ENCODE measurements around the gene OBP2B.
"Not testable (repeated sequence)": the region's sequence is repeated elsewhere in the genome, so short reads cannot be mapped to it uniquely, and the experiment has no call there.

The OBP2B gene

DNA sequence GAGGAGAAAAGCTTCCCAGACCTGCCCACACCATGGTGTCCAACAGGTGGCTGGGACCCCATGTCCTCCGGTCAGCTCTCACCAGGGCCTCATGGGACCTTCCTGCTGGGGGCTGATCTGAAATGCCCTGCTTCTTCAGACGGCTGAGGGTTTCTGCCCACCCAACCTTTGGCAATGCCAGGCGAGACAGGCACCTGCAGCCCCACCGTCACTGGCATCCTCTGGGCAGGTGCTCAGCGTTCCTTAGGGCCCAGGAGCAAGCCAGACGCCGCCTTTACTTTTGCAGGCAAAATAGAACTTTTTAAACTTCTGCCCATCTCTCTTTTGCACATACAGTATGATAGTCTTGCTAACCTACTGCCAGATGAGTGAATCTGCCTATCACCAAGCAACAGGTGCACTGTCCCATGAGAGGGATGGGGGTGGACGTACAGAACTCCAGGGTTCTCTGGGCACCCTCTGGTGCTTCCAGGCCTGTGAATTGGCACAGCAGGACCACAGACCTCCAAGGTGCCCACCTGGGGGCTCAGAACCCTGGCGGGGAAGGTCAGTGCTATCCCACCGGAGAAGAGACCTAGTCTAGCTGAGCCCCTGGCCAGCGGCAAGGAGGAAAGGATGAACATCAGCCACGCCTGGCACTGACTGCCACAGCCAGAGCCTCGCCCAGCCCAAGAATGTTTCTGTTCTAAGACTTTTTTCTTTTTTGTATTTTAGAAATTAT lies 7.5 kb downstream of the OBP2B start:
- no peak for ATAC-seq
- no peak for DNase-seq

DNA sequence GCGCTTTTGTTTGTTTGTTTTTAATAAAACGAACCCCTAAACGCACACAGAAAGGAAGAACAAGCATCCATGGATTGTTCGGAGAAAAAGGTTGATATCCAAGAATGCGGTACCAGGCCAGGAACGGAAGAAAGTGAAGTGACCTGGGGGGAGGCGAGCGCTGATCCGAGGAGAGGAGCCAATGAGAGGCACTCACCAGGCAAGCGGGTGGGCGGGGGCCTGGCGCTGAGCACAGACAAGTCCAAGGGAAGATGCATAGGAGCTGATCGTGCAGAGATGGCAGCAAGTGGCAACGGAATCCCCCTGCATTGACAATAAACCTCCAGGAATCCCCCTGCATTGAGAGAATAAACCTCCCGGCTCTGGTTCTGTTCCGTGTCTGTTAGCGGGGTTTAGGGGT lies 8.4 kb downstream of the OBP2B start:
- ATAC-seq (no peak), DNase-seq (no peak)

DNA sequence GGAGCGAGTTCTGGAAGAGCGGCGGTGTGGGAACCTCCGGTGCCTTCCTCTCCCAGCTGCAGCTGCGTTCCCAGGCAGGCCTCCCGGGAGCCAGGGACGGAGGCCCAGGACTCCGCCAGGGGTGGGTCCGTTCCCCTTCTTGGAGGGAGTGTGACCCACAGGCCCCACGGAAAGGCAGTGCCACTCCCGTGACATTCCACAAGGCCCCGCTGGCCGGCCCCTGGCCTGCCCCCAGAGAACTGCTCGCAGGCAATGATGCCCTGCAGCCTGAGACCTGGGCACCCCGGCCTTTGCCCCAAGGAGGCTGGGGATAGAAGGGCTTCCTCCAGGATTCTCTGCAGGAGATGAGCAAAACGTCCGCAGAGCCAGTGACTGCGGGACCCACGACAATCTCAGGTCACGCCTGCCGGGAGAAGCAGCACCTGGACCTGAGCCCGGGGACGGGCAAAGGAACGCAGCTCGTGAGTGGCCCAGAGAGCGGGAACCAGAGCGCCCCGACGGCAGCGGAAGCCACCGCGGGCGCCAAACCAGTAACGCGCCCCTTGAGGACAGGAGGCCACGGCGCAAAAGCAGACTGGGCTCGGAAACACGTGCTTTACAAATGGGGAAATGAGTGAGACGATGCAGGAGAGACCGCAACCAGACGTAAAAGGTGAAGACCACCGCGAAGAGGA lies 9.3 kb downstream of the OBP2B start:
- DNase-seq, result peak; percentile 24
- ATAC-seq, result peak; percentile 37

DNA sequence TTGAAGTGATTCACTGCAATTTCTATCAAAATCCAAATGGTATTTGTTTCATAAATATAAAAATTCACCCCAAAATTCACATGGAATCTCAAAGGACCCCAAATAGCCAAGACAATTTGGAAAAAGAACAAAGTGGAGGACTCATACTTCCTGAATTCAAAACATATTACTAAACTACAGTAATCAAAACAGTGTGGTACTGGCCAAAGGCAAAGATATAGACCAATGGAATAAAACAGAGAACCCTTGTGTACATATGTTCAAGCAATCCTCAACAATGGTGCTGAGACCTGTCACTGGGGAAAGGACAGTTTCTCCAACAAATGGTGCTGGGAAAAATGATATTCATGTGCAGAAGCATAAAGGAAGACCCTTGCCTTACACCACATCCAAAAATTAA lies 14.0 kb downstream of the OBP2B start:
- DNase-seq (no peak), ATAC-seq (no peak)

DNA sequence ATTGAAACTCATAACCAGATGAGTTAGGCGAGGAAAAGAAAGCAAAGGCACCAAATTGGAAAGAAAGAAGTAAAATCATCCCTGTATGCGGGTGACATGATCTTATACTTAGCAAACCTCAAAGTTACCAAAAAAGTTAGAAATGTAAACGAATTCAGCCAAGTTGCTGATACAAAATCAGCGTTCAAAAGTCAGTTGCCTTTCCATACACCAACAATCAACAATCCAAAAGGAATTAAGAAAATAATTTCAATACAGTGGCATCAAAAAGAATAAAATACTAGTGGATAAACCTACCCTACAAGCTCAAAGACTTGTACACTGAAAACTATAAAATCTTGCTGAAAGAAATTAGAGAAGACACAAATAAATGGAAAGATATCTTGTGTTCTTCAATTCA lies 14.5 kb downstream of the OBP2B start:
- DNase-seq (no peak), ATAC-seq (no peak)

DNA sequence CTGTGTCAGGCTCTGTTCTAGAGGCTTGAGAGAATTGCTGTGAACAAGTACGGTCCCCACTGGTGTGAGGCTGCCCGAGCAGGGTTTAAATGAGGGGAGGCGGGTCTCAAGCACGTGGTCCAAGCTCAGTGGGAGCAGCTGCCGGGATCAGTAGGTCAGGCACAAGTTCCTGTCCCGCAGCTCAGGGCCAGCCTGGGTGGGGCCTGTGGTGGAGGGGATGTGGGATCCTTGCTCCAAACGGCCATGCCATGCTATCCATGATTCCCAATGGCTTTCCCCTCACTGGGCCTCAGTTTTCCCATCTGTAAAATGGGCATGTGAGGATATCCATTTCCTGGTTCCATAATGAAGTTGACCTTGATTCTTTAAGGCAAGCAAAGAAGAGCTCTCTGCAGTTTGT lies 17.1 kb downstream of the OBP2B start:
- DNase-seq (no peak), ATAC-seq (no peak)

DNA sequence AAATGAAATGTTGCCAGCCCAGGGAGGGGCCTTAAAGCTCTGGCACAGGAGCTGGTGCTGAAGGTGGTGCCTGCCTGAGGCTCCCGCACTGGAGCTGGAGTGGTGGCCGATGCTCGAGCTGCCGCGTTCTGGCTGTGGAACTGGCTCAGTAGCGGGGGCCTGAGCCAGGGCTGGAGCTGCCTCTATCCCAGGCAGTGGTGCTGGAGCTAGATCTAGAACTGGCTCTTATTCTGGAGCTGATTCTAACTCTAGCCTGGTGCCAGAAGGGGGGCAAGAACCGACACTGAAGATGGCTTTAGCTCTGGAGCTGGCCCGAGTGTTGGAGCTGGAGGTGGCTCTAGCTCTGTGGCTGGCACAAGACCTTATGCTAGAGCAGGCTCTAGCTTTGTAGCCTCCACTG lies 19.2 kb downstream of the OBP2B start:
- no peak for ATAC-seq
- DNase-seq, result no peak

DNA sequence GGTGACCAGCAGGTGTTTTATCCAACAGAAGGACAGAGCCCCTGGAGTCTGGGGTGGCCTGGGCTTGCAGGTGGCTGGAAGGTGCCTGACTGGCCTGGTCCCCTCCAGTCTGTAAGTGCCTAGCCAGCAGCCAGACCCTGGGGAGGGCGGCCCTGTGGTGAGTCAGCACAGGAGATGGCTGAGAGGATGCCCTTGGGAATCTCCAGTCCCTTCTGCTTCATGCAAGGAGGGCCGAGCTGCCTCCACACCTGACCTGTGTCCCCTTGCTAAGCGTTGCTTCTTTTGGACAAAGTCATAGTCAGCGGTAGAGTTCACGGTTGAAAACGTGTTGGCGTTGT lies 20.2 kb downstream of the OBP2B start:
- DNase-seq (no peak), ATAC-seq (no peak)

DNA sequence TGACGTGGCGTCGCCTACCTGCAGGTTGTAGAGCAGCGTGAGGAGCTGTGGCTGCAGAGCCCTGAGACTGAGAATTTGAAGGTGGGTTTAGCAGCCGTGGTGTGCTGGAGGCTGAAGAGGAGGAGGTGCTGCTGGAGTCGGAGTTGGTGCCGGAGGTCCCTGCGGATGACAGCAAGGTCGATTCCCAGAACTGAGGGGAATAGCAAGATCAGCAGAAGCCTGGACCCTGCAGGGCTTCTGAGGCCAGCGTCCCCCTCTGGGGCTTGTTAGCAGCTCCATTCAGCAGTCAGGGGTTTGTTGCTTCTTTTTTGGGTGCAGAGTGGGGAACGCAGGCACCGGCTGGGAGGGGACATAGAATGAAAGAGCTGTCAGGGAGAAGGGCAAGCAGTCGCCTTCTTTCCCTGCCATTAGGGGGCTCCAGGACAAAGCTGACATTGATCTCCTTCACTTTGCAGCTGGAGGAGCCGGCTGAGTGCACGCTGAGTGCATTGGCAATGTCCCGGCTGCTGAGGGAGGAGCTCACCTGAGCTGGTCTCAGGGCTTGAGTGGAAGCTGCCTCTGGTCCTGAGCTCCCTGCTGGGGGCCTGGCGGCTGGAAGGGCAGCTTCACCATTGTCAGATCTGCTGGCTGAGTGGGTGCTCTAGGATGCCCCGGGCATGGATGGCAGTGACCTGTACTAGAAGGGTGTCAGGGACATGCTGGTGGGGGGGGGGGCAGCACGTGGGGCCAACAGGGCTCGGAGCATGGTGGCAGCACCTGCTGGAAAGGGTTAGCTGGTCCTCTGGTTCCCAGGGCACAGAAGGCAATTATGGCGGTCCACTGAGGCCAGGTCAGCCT lies 20.8 kb downstream of the OBP2B start:
- DNase-seq (no peak), ATAC-seq (no peak)

DNA sequence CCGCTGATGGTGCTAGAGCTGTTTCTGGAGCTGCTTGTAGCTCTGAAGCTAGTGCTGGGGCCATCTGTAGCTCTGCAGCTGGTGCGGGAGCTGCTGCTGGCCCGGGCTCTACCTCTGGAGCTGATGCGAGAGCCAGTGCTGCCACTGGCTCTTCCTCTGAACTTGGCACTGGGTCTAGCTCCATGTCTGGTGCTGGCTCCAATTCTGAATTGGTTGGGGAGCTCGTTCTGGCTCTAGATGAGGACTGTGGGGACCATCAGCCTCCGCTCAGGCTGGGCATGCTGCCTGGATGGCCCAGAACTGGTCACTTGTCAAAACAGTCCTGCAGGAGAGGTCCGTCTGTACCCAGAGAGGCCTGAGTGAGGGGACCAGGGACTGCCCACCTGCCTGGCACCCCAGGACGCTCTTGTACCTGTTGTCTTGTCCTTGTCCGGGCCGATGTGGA lies 21.5 kb downstream of the OBP2B start:
- no peak for DNase-seq
- no peak for ATAC-seq

DNA sequence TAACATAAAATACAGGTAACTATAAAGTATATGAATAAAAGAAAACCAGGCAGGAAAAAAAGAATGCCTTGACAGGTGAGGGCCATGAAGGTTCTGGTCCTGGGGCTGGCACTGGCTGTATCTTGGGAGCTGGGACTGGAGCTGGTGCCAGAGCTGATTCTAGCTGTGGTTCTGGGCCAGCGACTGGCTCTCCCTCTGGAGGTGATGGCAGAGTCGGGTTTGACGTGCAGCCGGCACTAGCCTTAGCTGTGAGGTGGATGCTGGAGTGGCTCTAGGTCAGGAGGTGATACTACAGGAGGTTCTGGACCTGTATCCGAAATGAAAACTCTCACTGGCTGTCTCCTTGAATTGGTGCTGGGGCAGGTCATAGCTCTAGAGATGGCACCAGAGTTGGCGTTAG lies 22.3 kb downstream of the OBP2B start:
- ATAC-seq, result no peak

DNA sequence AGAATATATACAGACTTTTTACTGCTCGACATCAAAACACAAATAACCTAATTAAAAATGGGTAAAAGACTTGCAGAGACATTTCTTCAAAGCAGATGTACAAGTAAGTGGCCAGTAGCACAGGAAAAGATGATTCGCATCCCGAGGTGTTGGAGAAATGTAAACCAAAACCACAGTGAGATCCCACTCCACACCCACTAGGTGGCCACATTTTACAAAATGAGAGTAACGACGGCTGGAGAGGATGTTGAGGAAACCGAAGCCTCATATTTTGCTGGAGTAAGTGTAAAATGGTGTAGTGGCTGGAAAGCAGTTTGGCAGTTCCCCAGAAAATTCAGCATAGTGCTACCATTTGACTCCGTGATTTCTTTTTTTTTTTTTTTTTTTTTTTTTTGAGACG lies 24.1 kb downstream of the OBP2B start:
- DNase-seq, result peak; percentile 47
- ATAC-seq, result peak; percentile 67

More for the DNA sequence above, 22.3 kb downstream of the OBP2B start:
- no peak for DNase-seq

DNA sequence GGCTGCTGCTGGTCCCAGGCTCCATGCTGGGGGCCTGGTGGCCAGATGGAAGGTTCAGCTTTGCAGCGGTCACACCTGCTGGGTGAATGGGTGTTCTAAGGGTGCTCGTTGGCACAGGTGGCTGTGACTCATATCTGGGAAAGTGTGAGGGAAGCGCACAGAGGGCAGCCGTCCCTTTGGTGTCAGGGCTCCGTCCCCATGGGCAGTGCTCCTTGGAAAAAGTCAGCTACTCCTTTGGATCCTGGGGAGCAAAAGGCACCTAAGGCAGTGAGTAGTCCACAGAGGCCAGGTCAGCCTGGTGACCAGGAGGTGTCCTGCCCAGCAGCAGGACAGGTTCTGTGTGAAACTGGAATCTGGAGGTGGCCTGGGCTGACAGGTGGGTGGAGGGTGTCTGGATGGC lies 26.9 kb downstream of the OBP2B start:
- ATAC-seq, result no peak
- no peak for DNase-seq

DNA sequence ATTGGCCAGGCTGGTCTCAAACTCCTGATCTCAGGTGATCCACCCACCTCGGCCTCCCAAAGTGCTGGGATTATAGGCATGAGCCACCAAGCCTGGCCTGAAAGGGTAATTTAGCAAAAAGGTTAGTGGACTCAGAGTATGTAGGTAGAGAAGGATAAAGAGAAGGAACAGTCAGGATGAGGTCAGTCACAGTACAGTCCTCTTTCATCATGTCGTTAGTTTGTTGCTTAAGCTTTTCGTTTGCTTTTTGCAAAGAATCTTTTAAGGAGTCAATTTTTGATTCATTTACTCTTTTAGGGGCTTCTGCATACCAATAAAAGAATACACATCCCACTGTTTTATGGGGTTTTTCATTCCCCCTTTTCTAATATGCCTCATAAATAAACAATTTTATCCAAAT lies 27.5 kb downstream of the OBP2B start:
- DNase-seq (no peak), ATAC-seq (no peak)

DNA sequence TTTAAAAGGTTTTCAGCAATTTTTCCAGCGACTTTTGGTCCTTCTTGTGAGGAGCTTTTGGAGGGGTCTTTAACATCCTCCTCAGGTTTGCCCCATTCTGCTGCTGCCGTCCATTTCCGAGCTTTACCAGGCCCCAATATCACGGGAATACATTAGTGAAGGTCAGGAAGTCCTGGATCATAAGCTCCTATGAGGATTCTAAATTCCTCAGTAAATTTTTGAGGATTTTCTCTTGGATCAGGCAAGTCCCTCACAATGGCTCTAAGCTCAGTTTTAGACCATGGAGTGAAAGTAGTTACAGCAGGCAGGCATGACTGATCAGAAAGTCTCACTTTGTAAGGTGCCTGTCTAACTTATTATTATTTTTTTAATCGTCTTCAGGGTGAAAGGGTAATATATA lies 28.1 kb downstream of the OBP2B start:
- DNase-seq (no peak), ATAC-seq (no peak)

DNA sequence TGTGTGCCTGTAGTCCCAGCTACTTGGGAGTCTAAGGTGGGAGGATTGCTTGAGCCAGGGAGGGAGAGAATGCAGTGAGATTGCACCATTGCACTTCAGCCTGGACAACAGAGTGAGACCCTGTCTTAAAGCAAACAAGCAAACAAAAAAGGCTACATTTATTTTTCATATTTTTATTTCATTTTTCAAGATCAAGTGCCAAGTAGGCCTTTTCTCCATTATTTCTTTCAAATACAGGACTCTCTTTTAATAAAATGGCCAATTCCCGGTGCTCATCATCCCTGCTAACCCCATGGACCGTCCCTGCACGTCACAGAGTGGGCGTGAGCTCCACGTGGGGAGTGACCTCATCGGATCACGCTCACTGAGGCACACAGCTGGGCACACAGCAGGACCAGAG lies 36.0 kb downstream of the OBP2B start:
- DNase-seq, result no peak
- no peak for ATAC-seq

DNA sequence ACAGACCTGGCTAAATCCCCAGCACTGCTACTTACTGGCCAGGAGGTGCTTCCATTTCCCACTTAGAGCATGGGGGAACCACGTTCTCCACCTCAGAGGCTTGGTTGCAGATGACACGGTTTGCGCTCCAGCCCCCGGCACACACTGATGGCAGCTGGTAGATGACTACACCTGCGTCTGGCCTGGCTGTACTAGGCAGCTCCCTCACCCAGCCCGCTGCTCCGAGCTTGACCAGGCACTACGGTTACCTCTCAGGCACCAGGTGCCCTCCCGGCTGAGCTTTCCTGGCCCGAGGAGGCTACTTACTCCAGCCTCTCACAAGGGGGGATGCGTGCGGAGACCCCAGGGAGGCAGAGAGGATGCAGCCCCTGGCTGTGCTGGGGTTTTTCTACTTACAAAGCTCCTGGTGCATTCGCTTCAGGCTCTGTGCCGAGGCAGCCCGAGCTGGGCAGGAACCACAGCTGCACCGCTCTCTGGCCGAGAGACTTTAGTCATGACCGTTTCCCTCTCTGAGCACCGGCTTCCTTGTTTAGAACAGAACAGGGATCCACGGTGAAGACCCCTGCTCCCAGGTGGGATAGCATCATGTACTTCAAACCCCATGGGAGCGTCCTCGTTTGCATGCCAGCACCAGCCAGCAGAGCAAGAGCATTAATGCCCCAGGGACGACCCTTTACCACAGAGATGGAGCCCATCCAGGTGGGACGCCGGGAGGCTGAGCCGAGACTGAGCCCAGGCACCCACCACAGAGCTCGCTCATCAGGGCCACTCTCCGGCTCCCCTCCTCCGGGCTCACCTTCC lies 37.7 kb downstream of the OBP2B start:
- no peak for DNase-seq
- no peak for ATAC-seq

DNA sequence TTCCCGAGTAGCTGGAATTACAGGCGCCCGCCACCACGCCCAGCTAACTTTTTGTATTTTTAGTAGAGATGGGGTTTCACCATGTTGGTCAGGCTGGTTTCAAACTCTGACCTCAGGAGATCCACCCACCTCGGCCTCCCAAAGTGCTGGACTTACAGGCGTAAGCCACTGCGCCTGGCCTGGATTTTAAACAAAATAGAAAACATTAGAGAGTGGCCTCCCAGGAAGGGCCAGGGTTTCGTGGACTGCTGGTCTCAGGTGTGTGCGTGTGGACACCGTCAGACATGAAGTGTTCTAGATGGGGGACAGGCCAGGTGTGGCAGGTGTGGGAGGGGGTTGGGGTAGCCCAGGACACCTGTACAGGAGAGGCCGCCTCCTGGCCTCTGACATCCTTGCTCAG lies 38.3 kb downstream of the OBP2B start:
- ATAC-seq (no peak), DNase-seq (no peak)

DNA sequence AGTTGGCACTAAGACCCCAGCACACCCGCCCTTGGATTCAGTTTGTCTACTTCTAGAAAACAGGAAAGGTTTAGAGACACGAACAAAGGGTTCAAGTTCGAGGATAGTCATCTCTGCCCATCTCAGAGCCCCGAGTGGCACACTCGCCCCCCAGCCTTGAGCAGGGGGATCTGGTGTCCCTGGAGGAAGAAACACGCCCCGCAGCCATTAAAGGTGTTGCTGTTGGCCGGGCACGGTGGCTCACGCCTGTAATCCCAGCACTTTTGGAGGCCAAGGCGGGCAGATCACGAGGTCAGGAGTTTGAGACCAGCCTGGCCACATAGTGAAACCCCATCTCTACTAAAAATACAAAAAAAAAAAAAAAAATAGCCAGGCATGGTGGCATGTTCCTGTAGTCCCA lies 39.4 kb downstream of the OBP2B start:
- ATAC-seq, DNase-seq: not testable (repeated sequence)

DNA sequence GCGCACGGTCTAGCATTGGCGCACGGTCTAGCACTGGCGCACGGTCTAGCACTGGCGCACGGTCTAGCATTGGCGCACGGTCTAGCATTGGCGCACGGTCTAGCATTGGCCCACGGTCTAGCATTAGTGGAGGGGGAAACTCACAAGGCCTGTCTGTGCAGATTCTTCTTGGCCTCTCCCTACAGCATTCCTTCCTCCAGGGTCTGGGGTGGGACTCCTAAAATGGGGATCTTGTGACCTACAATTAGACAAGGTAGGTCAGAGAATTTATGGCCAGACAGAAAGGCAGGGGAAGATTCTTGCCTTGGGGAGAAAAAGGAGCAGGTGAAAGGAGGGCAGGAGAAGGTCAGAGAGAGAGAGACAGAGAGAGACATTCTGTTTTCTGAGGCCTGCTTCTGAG lies 39.9 kb downstream of the OBP2B start:
- no peak for DNase-seq
- ATAC-seq, result no peak

DNA sequence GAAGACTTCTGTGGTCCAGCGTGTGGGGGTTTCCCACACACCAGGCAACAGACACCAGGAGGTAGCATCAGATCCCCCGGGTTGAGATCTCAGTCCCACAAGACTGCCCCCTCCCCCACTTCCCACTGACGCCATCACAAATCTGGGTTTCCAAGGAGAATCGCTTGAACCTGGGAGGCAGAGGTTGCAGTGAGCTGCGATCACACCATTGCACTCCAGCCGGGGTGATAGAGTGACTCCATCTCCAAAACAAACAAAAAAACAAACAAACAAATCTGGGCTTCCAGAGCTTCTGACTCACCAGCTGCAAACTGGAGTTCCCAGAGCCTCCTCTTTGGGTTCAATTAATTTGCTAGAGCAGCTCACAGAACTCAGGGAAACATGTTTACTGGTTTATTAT lies 40.6 kb downstream of the OBP2B start:
- DNase-seq (no peak), ATAC-seq (no peak)

DNA sequence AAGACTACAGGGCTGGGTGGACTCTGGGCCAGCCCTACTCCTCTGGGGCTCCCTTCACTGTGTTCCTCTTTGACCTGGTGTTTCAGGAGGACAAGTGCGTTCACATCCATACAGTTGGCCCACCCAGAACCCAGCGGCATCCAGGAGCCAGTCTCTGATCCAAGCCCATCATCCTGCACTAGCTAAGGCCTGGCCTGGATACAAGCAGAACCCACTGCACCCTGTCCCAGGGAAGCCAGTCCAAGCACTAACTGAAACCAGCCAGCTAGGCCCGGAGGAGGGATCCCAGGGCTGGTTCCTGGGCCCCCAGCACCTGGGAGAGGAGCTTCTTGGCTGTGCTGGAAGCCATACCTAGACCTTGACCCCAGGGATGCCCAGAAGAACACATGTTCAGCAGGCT lies 41.3 kb downstream of the OBP2B start:
- no peak for ATAC-seq
- DNase-seq, result no peak
